SK-N-SH (cell line): ENCODE results near the gene WDR41.
"Not testable (repeated sequence)": the region's sequence is repeated elsewhere in the genome, so short reads cannot be mapped to it uniquely, and the experiment has no call there.

Experiments used
- EP300 ChIP-seq, 2 experiments: IDR thresholded peaks; 2 replicates each; pipeline versions ENCODE4 v1.4.0 to v1.6.1; 2012; ENCODE audit warnings: borderline replicate concordance in 1 of 2, low read depth in 1 of 2, low read length in 1 of 2
- EZH2phosphoT487 ChIP-seq: fragments of 200-600 bp; sonication (generic); IDR thresholded peaks from 2 replicates; pipeline ENCODE4 v1.6.1; 2017; ENCODE audit warnings: low read depth, mixed run types, mild to moderate bottlenecking, antibody characterized with exemption, moderate library complexity, borderline replicate concordance
- FOSL2 ChIP-seq: IDR thresholded peaks from 2 replicates; pipeline ENCODE4 v1.4.0; 2012; ENCODE audit warnings: low read depth, mild to moderate bottlenecking, moderate library complexity, borderline replicate concordance
- FOXJ3 ChIP-seq: sonication (generic); formaldehyde crosslinking; IDR thresholded peaks from 2 replicates; pipeline ENCODE4 v1.5.1; 2020; ENCODE audit warnings: mild to moderate bottlenecking, missing genetic modification reagents
- GATA2 ChIP-seq: sonication (generic); formaldehyde crosslinking; IDR thresholded peaks from 2 replicates; pipeline ENCODE4 v1.5.0; 2020; ENCODE audit warnings: mild to moderate bottlenecking, missing genetic modification reagents
- POLR2AphosphoS5 ChIP-seq: IDR thresholded peaks from 2 replicates; pipeline ENCODE4 v1.6.1; 2012; ENCODE audit warnings: low read depth, low read length
- RAD21 ChIP-seq: IDR thresholded peaks from 2 replicates; pipeline ENCODE4 v1.6.1; 2012; ENCODE audit warnings: mild to moderate bottlenecking, low read length
- SMC3 ChIP-seq: IDR thresholded peaks from 2 replicates; pipeline ENCODE4 v1.6.1; 2012; ENCODE audit warnings: low read depth, low read length, improper control_type of control experiment
- TAF1 ChIP-seq: IDR thresholded peaks from 2 replicates; pipeline ENCODE4 v1.6.1; 2012; ENCODE audit warnings: low read depth, mild to moderate bottlenecking, low read length, moderate library complexity, borderline replicate concordance
- TF ChIP-seq, protein P1 (sequence below): fragments of 200-600 bp; sonication (generic); IDR thresholded peaks from 2 replicates; pipeline ENCODE4 v1.6.1; 2017; ENCODE audit warnings: antibody characterized with exemption, mild to moderate bottlenecking, moderate library complexity
- TF ChIP-seq, protein P2 (sequence below): IDR thresholded peaks from 2 replicates; pipeline ENCODE4 v1.4.0; 2012; ENCODE audit warnings: low read depth, borderline replicate concordance
- TF ChIP-seq, protein P3 (sequence below): fragments of 150-350 bp; IDR thresholded peaks from 2 replicates; pipeline ENCODE4 v1.6.1; 2017; ENCODE audit warnings: antibody characterized with exemption, low read length, low read depth, borderline replicate concordance
- TF ChIP-seq, protein P4 (sequence below): IDR thresholded peaks from 2 replicates; pipeline ENCODE4; 2012
- TF ChIP-seq, protein P5 (sequence below): IDR thresholded peaks from 2 replicates; pipeline ENCODE4 v1.6.1; 2012; ENCODE audit warnings: mild to moderate bottlenecking, low read depth, low read length, moderate library complexity

DNA sequence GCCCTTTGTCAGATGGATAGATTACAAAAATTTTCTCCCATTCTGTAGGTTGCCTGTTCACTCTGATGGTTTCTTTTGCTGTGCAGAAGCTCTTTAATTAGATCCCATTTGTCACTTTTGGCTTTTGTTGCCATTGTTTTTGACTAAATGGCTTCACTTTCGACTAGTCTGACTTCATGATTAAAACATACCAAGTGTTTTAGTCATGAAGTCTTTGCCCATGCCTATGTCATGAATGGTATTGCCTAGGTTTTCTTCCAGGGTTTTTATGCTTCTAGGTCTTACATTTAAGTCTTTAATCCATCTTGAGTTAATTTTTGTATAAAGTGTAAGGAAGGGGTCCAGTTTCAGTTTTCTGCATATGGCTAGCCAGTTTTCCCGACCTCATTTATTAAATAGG is 108.8 kb downstream of the WDR41 start:
- TF ChIP-seq EP300 (IDR thresholded peaks at IDR 0.05; ENCODE audit: borderline replicate concordance in 1 of 2, low read depth in 1 of 2, low read length in 1 of 2); RAD21; POLR2AphosphoS5; TAF1; FOSL2; GATA2; EZH2phosphoT487; SMC3; FOXJ3 (CRISPR knock-in tag): not testable (repeated sequence)
- TF ChIP-seq, protein P1, sequence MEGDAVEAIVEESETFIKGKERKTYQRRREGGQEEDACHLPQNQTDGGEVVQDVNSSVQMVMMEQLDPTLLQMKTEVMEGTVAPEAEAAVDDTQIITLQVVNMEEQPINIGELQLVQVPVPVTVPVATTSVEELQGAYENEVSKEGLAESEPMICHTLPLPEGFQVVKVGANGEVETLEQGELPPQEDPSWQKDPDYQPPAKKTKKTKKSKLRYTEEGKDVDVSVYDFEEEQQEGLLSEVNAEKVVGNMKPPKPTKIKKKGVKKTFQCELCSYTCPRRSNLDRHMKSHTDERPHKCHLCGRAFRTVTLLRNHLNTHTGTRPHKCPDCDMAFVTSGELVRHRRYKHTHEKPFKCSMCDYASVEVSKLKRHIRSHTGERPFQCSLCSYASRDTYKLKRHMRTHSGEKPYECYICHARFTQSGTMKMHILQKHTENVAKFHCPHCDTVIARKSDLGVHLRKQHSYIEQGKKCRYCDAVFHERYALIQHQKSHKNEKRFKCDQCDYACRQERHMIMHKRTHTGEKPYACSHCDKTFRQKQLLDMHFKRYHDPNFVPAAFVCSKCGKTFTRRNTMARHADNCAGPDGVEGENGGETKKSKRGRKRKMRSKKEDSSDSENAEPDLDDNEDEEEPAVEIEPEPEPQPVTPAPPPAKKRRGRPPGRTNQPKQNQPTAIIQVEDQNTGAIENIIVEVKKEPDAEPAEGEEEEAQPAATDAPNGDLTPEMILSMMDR, result not testable (repeated sequence)
- TF ChIP-seq, protein P2, sequence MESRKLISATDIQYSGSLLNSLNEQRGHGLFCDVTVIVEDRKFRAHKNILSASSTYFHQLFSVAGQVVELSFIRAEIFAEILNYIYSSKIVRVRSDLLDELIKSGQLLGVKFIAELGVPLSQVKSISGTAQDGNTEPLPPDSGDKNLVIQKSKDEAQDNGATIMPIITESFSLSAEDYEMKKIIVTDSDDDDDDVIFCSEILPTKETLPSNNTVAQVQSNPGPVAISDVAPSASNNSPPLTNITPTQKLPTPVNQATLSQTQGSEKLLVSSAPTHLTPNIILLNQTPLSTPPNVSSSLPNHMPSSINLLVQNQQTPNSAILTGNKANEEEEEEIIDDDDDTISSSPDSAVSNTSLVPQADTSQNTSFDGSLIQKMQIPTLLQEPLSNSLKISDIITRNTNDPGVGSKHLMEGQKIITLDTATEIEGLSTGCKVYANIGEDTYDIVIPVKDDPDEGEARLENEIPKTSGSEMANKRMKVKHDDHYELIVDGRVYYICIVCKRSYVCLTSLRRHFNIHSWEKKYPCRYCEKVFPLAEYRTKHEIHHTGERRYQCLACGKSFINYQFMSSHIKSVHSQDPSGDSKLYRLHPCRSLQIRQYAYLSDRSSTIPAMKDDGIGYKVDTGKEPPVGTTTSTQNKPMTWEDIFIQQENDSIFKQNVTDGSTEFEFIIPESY, result not testable (repeated sequence)
- TF ChIP-seq, protein P3, sequence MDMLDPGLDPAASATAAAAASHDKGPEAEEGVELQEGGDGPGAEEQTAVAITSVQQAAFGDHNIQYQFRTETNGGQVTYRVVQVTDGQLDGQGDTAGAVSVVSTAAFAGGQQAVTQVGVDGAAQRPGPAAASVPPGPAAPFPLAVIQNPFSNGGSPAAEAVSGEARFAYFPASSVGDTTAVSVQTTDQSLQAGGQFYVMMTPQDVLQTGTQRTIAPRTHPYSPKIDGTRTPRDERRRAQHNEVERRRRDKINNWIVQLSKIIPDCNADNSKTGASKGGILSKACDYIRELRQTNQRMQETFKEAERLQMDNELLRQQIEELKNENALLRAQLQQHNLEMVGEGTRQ, result not testable (repeated sequence)
- TF ChIP-seq, protein P4, sequence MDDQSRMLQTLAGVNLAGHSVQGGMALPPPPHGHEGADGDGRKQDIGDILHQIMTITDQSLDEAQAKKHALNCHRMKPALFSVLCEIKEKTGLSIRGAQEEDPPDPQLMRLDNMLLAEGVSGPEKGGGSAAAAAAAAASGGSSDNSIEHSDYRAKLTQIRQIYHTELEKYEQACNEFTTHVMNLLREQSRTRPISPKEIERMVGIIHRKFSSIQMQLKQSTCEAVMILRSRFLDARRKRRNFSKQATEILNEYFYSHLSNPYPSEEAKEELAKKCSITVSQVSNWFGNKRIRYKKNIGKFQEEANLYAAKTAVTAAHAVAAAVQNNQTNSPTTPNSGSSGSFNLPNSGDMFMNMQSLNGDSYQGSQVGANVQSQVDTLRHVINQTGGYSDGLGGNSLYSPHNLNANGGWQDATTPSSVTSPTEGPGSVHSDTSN, result not testable (repeated sequence)
- TF ChIP-seq, protein P5, sequence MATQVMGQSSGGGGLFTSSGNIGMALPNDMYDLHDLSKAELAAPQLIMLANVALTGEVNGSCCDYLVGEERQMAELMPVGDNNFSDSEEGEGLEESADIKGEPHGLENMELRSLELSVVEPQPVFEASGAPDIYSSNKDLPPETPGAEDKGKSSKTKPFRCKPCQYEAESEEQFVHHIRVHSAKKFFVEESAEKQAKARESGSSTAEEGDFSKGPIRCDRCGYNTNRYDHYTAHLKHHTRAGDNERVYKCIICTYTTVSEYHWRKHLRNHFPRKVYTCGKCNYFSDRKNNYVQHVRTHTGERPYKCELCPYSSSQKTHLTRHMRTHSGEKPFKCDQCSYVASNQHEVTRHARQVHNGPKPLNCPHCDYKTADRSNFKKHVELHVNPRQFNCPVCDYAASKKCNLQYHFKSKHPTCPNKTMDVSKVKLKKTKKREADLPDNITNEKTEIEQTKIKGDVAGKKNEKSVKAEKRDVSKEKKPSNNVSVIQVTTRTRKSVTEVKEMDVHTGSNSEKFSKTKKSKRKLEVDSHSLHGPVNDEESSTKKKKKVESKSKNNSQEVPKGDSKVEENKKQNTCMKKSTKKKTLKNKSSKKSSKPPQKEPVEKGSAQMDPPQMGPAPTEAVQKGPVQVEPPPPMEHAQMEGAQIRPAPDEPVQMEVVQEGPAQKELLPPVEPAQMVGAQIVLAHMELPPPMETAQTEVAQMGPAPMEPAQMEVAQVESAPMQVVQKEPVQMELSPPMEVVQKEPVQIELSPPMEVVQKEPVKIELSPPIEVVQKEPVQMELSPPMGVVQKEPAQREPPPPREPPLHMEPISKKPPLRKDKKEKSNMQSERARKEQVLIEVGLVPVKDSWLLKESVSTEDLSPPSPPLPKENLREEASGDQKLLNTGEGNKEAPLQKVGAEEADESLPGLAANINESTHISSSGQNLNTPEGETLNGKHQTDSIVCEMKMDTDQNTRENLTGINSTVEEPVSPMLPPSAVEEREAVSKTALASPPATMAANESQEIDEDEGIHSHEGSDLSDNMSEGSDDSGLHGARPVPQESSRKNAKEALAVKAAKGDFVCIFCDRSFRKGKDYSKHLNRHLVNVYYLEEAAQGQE, result not testable (repeated sequence)
